MV-4-11 (cell line): ENCODE measurements around the gene KCNIP1.
A peak's percentile ranks its signal among the peaks of the same experiment; 100 is the strongest.
"Not testable (repeated sequence)": the region's sequence is repeated elsewhere in the genome, so short reads cannot be mapped to it uniquely, and the experiment has no call there.

Experiments
- DNase-seq: peaks from one replicate; lab custom pipeline; 2025; lab: John Stamatoyannopoulos, UW

KCNIP1 gene

GRCh38 chr5:170537451-170538095, 33.8 kb downstream of the KCNIP1 start:
- no peak for DNase-seq

GRCh38 chr5:170538096-170538465, 34.3 kb downstream of the KCNIP1 start:
- DNase-seq = no peak

- peak; percentile 94 for DNase-seq
These were observed 35.1 kb downstream of the KCNIP1 start for GRCh38 chr5:170538696-170539586.

- DNase-seq = no peak
These were observed 36.5 kb downstream of the KCNIP1 start for GRCh38 chr5:170540271-170540670.

GRCh38 chr5:170541146-170541769, 37.4 kb downstream of the KCNIP1 start:
- no peak for DNase-seq

- peak; percentile 72 for DNase-seq
These were observed 39.0 kb downstream of the KCNIP1 start for GRCh38 chr5:170542691-170543293.

GRCh38 chr5:170545313-170545712, 41.5 kb downstream of the KCNIP1 start:
- no peak for DNase-seq

- no peak for DNase-seq
These were observed 42.0 kb downstream of the KCNIP1 start for GRCh38 chr5:170545811-170546210.

- DNase-seq = no peak
These were observed 42.5 kb downstream of the KCNIP1 start for GRCh38 chr5:170546282-170546681.

GRCh38 chr5:170550382-170550781, 46.6 kb downstream of the KCNIP1 start:
- DNase-seq = not testable (repeated sequence)

- no peak for DNase-seq
These were observed 47.3 kb downstream of the KCNIP1 start for GRCh38 chr5:170551076-170551475.

GRCh38 chr5:170551622-170552021, 47.8 kb downstream of the KCNIP1 start:
- no peak for DNase-seq

GRCh38 chr5:170552621-170553115, 48.8 kb downstream of the KCNIP1 start:
- DNase-seq = peak; percentile 75

- DNase-seq = no peak
These were observed 49.4 kb downstream of the KCNIP1 start for GRCh38 chr5:170553218-170553617.

GRCh38 chr5:170554521-170555267, 50.9 kb downstream of the KCNIP1 start:
- no peak for DNase-seq

- DNase-seq = no peak
These were observed 53.5 kb downstream of the KCNIP1 start for GRCh38 chr5:170557314-170557713.

GRCh38 chr5:170559296-170559695, 55.5 kb downstream of the KCNIP1 start:
- no peak for DNase-seq

- DNase-seq = no peak
These were observed 57.1 kb downstream of the KCNIP1 start for GRCh38 chr5:170560938-170561337.

GRCh38 chr5:170562166-170562874, 58.5 kb downstream of the KCNIP1 start:
- DNase-seq = no peak

GRCh38 chr5:170562875-170563228, 59.0 kb downstream of the KCNIP1 start:
- no peak for DNase-seq
